A549 (cell line): ENCODE results near the gene RXRA. TPM values are rescaled to one million over a fixed set of nuclear protein-coding genes. Genes with fewer than 3 reads are reported as not detected.
A peak's percentile ranks its signal among the peaks of the same experiment; 100 is the strongest.

Experiments used
- ATAC-seq, 2 experiments: fragments of 200-7000 bp in 1 of 2; fragments of >200 bp in 1 of 2; cut with Nextera tagmentation in 1 of 2; cut with Tn5 transposase in 1 of 2; 3 replicates each; pipeline versions ENCODE4 v1.8.0 to v1.9.1; 2018 to 2020; ENCODE audit warnings: mild to moderate bottlenecking in 1 of 2, moderate library complexity in 1 of 2
- CTCF ChIA-PET: fragments of 300-600 bp; sonication (Branson Sonifier 250); formaldehyde crosslinking; extraction: SDS; loops from one replicate; lab custom pipeline; 2021; ENCODE audit warnings: antibody characterized with exemption, inconsistent platforms; lab: Yijun Ruan, JAX
- POLR2A ChIA-PET: fragments of 350-600 bp; formaldehyde crosslinking; extraction: SDS; loops from one replicate; lab custom pipeline; 2021; ENCODE audit warnings: antibody characterized with exemption, inconsistent platforms; lab: Yijun Ruan, JAX
- DNase-seq, 2 experiments: peaks; one replicate each; pipeline versions ENCODE4 v3.0.0 to v3.0.0-alpha.2; 2011 to 2016; ENCODE audit warnings: low read depth in 1 of 2, low spot score in 1 of 2
- FAIRE-seq: peaks from 2 replicates; lab custom pipeline; 2011; peaks lifted over from hg19 to GRCh38; lab: Jason Lieb, UNC
- H3K27ac ChIP-seq, 2 experiments: fragments of >200 bp; sonication (Bioruptor Twin); formaldehyde crosslinking; 3 replicates each; pipeline ENCODE4 v1.5.1; 2016 to 2017
- H3K4me1 ChIP-seq: fragments of >200 bp; sonication (Bioruptor Twin); formaldehyde crosslinking; 3 replicates; pipeline ENCODE4 v1.6.1; 2016
- H3K4me2 ChIP-seq: fragments of >200 bp; sonication (Bioruptor Twin); formaldehyde crosslinking; 3 replicates; pipeline ENCODE4 v1.6.1; 2016
- H3K4me3 ChIP-seq: fragments of >200 bp; sonication (Bioruptor Twin); formaldehyde crosslinking; 3 replicates; pipeline ENCODE4 v1.5.1; 2016
- H3K9me3 ChIP-seq: fragments of >200 bp; sonication (Bioruptor Twin); formaldehyde crosslinking; 3 replicates; pipeline ENCODE4 v1.6.1; 2016
- ATOH8 ChIP-seq: fragments of 250-450 bp; sonication (Bioruptor Pico); IDR thresholded peaks from 2 replicates; pipeline ENCODE4 v1.5.0; 2020; ENCODE audit warnings: low read depth, mild to moderate bottlenecking, moderate library complexity
- BHLHE40 ChIP-seq: IDR thresholded peaks from 2 replicates; pipeline ENCODE4 v1.6.1; 2012; ENCODE audit warnings: low read depth, low read length, inconsistent platforms
- CEBPB ChIP-seq, 2 experiments: fragments of >200 bp in 1 of 2; sonication (Bioruptor Twin) in 1 of 2; formaldehyde crosslinking in 1 of 2; IDR thresholded peaks; 2 replicates each; pipeline ENCODE4 v1.6.1; 2012 to 2016
- CHD2 ChIP-seq: fragments of 150-350 bp; IDR thresholded peaks from 2 replicates; pipeline ENCODE4 v1.6.1; 2014; ENCODE audit warnings: low read length; ENCODE audit not compliant: partially characterized antibody
- CHD4 ChIP-seq: fragments of 200-600 bp; sonication (generic); IDR thresholded peaks from 2 replicates; pipeline ENCODE4 v1.6.1; 2016; ENCODE audit warnings: antibody characterized with exemption, mild to moderate bottlenecking, borderline replicate concordance
- E2F6 ChIP-seq: IDR thresholded peaks from 2 replicates; pipeline ENCODE4 v1.6.1; 2012; ENCODE audit warnings: low read depth, borderline replicate concordance
- EHMT2 ChIP-seq: fragments of 200-600 bp; sonication (generic); IDR thresholded peaks from 2 replicates; pipeline ENCODE4 v1.6.1; 2016; ENCODE audit warnings: antibody characterized with exemption, low read depth, mild to moderate bottlenecking, moderate library complexity
- EP300 ChIP-seq, 2 experiments: fragments of >200 bp; sonication (Bioruptor Twin); formaldehyde crosslinking; IDR thresholded peaks; 2 replicates in 1 of 2; 3 replicates in 1 of 2; pipeline ENCODE4 v1.6.1; 2016 to 2017
- FOSL2 ChIP-seq, 2 experiments: fragments of 450-650 bp in 1 of 2; fragments of >200 bp in 1 of 2; sonication (Bioruptor Twin) in 1 of 2; formaldehyde crosslinking; IDR thresholded peaks; 2 replicates each; pipeline versions ENCODE4 v1.5.0 to v1.6.1; 2016 to 2020; ENCODE audit warnings: mild to moderate bottlenecking in 1 of 2, moderate library complexity in 1 of 2
- GATA3 ChIP-seq: IDR thresholded peaks from 2 replicates; pipeline ENCODE4 v1.6.1; 2012; ENCODE audit warnings: borderline replicate concordance
- HDAC2 ChIP-seq: fragments of 200-600 bp; sonication (generic); IDR thresholded peaks from 2 replicates; pipeline ENCODE4 v1.6.1; 2016
- HEYL ChIP-seq: fragments of 250-450 bp; sonication (Bioruptor Pico); IDR thresholded peaks from 2 replicates; pipeline ENCODE4 v1.8.0; 2021; ENCODE audit warnings: mild to moderate bottlenecking, moderate library complexity
- JUN ChIP-seq, 2 experiments: fragments of >200 bp; sonication (Bioruptor Twin); formaldehyde crosslinking; IDR thresholded peaks; 2 replicates in 1 of 2; 3 replicates in 1 of 2; pipeline ENCODE4 v1.6.1; 2016 to 2017
- JUNB ChIP-seq: fragments of >200 bp; sonication (Bioruptor Twin); formaldehyde crosslinking; IDR thresholded peaks from 2 replicates; pipeline ENCODE4 v1.6.1; 2016
- KDM5A ChIP-seq: fragments of 200-600 bp; sonication (generic); IDR thresholded peaks from 2 replicates; pipeline ENCODE4 v1.6.1; 2016; ENCODE audit warnings: antibody characterized with exemption, mild to moderate bottlenecking
- MAFK ChIP-seq: fragments of 450-650 bp; IDR thresholded peaks from 2 replicates; pipeline ENCODE4 v1.6.1; 2014; ENCODE audit not compliant: partially characterized antibody
- MYC ChIP-seq: IDR thresholded peaks from 2 replicates; pipeline ENCODE4 v1.6.1; 2012; ENCODE audit warnings: mild to moderate bottlenecking, inconsistent platforms, low read length, improper control_type of control experiment, borderline replicate concordance
- NFE2L2 ChIP-seq: fragments of 150-350 bp; conservative IDR thresholded peaks from 2 replicates; pipeline ENCODE4 v1.6.1; 2014; ENCODE audit warnings: low read length
- PBX3 ChIP-seq: IDR thresholded peaks from 2 replicates; pipeline ENCODE4 v1.6.1; 2012
- PHF8 ChIP-seq: fragments of 200-600 bp; sonication (generic); IDR thresholded peaks from 2 replicates; pipeline ENCODE4 v1.6.1; 2016; ENCODE audit warnings: low read depth, mild to moderate bottlenecking, antibody characterized with exemption, moderate library complexity, borderline replicate concordance
- POLR2A ChIP-seq: IDR thresholded peaks from 2 replicates; pipeline ENCODE4 v1.6.1; 2012; ENCODE audit warnings: mild to moderate bottlenecking, low read length
- RAD21 ChIP-seq, 2 experiments: fragments of >200 bp in 1 of 2; sonication (Bioruptor Twin) in 1 of 2; formaldehyde crosslinking in 1 of 2; IDR thresholded peaks in 1 of 2; conservative IDR thresholded peaks in 1 of 2; 2 replicates in 1 of 2; 3 replicates in 1 of 2; pipeline ENCODE4 v1.6.1; 2012 to 2018; ENCODE audit warnings: inconsistent platforms in 1 of 2
- RARB ChIP-seq: fragments of 250-450 bp; sonication (Bioruptor Pico); IDR thresholded peaks from 2 replicates; pipeline ENCODE4 v1.8.0; 2021; ENCODE audit warnings: mild to moderate bottlenecking, moderate library complexity
- RCOR1 ChIP-seq: fragments of 150-350 bp; IDR thresholded peaks from 2 replicates; pipeline ENCODE4 v1.6.1; 2014; ENCODE audit warnings: antibody characterized with exemption, low read length, low read depth
- RFX5 ChIP-seq: fragments of 450-650 bp; IDR thresholded peaks from 2 replicates; pipeline ENCODE4 v1.7.1; 2014; ENCODE audit warnings: antibody characterized with exemption, mild to moderate bottlenecking, moderate library complexity
- TFCP2L1 ChIP-seq: fragments of 250-450 bp; sonication (Bioruptor Pico); IDR thresholded peaks from 2 replicates; pipeline ENCODE4 v1.5.0; 2021; ENCODE audit warnings: mild to moderate bottlenecking
- USF2 ChIP-seq: fragments of 450-650 bp; IDR thresholded peaks from 2 replicates; pipeline ENCODE4 v1.6.1; 2014; ENCODE audit warnings: antibody characterized with exemption
- ZSCAN20 ChIP-seq: fragments of 250-450 bp; sonication (Bioruptor Pico); IDR thresholded peaks from 2 replicates; pipeline ENCODE4 v1.8.0; 2022; ENCODE audit warnings: mild to moderate bottlenecking, moderate library complexity
- WGBS: methylation state at CpG from one replicate; pipeline ENCODE4 v1.1.6; 2017; ENCODE audit errors: missing lambda C conversion rate; 5-methylcytosine and 5-hydroxymethylcytosine counted together
- polyA plus RNA-seq, 4 experiments: library from polyadenylated mRNA; depleted of rRNA in 3 of 4; stranded (reverse); fragments of >200 nt; fragmentation: RNase III in 1 of 4; extraction: RNeasy Plus Mini Kit Qiagen cat#74134 plus additional on column Dnase treatment in 1 of 4; gene quantifications; 2 replicates in 3 of 4; 3 replicates in 1 of 4; pipeline ENCODE4 v1.2.3, GENCODE V29; 2011 to 2017
- TF ChIP-seq, protein P1 (sequence below): IDR thresholded peaks from 2 replicates; pipeline ENCODE4 v1.6.1; 2012
- TF ChIP-seq, protein P2 (sequence below): fragments of >200 bp; sonication (Bioruptor Twin); formaldehyde crosslinking; IDR thresholded peaks from 2 replicates; pipeline ENCODE4 v1.6.1; 2016
- TF ChIP-seq, protein P3 (sequence below): fragments of 250-450 bp; sonication (Bioruptor Pico); IDR thresholded peaks from 2 replicates; pipeline ENCODE4 v1.5.0; 2021; ENCODE audit warnings: mild to moderate bottlenecking, moderate library complexity, borderline replicate concordance

RXRA gene
- polyA plus RNA-seq, 2 of the 4 experiments (the other 2 are of a cell fraction), result 6.6 to 23.9 TPM

DNA sequence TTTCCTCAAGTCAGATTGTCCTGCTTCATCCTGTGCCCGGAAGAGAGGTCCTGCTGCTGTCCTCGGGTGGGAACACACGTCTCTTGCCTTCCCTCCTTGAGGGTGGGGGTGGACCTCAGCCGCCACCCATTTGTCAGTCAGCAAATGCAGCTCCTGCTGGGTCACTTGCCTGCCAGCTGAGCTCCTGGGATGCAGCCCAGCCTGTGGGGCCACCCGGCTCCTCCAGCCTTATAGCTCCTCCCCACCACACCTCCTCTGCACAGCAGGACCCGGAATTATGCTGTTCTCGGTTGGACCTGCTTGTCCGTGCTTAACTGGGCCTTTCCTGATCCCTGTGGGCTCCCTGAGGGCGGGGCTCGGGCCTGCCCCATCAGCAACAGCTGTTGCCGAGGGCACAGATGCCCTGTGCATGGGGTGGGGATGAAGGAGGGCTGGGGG, 52.7 kb downstream of the RXRA start:
- TF ChIP-seq TFCP2L1 (CRISPR knock-in tag) (no peak), CEBPB (IDR thresholded peaks at IDR 0.05) (no peak), MAFK (peak; percentile 2), GATA3 (0 out of 2 replicates have a peak, but pooled peaks have one; percentile 28), BHLHE40 (no peak), KDM5A (no peak), RCOR1 (no peak), EP300 (IDR thresholded peaks at IDR 0.05) (no peak), NFE2L2 (no peak), CHD4 (no peak), ZSCAN20 (CRISPR knock-in tag) (no peak), PHF8 (no peak), JUNB (no peak), CHD2 (no peak), RFX5 (no peak), E2F6 (0 out of 2 replicates have a peak, but pooled peaks have one; percentile 51), EHMT2 (no peak), PBX3 (0 out of 2 replicates have a peak, but pooled peaks have one; percentile 59), HEYL (CRISPR knock-in tag) (no peak), JUN (IDR thresholded peaks at IDR 0.05) (peak in 1 of 2 experiments; percentile 31; a peak in 2 of 5 replicates), RAD21 (conservative IDR thresholded peaks at IDR 0.05 in 1 of 2, IDR thresholded peaks at IDR 0.05 in 1 of 2) (0 out of 5 replicates have a peak, but pooled peaks of 1 of the 2 experiments have one; percentile 17), MYC (no peak), FOSL2 (IDR thresholded peaks at IDR 0.05) (no peak), FOSL2 (CRISPR knock-in tag; IDR thresholded peaks at IDR 0.05) (no peak)
- TF ChIP-seq, protein P1, sequence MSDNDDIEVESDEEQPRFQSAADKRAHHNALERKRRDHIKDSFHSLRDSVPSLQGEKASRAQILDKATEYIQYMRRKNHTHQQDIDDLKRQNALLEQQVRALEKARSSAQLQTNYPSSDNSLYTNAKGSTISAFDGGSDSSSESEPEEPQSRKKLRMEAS, result peak; percentile 56; the same call in 1 of the 2 replicates
- TF ChIP-seq, all 56 proteins: peak for 7
- 0 out of 3 replicates have a peak overlapping the region, but pooled peaks have one; percentile 15 for H3K4me3 ChIP-seq
- ChIA-PET POLR2A (interaction anchor here (0.8 to 3.5 kb wide), 6 partner anchors 9 to 218 kb away, joined by 3 to 18 read pairs (median 4); no protein-coding TSS in a partner anchor), CTCF (interaction anchor here (1.4 to 5.0 kb wide), 9 partner anchors 10 to 208 kb away, joined by 3 to 32 read pairs (median 13); no protein-coding TSS in a partner anchor)
- DNase-seq (peak; percentile 74 to 85), FAIRE-seq (peak; percentile 97), ATAC-seq (peak; percentile 47 to 71)
- peaks cover 100% of the 10 kb centered on the region for H3K4me1 ChIP-seq
- peak overlapping the region; percentile 86 for H3K4me2 ChIP-seq
- 4% methylated on average over 7 of the region's 11 CpGs for WGBS
- H3K9me3 ChIP-seq, result no peaks in the 10 kb centered on the region
- H3K27ac ChIP-seq, result peak overlapping the region; percentile 93 to 97

GRCh38 chr9:134379831-134380365, 53.6 kb downstream of the RXRA start:
- WGBS, result 0% methylated on average over 1 of the region's 21 CpGs
- Histone ChIP-seq H3K4me1 (peaks cover 100% of the 10 kb centered on the region), H3K4me2 (peak overlapping the region; percentile 86), H3K4me3 (0 out of 3 replicates have a peak overlapping the region, but pooled peaks have one; percentile 15), H3K9me3 (no peaks in the 10 kb centered on the region), H3K27ac (peak overlapping the region; percentile 93 to 97)
- peak; percentile 77 to 94 for DNase-seq
- no peak for FAIRE-seq
- ATAC-seq, result peak; percentile 48 to 49
- ChIA-PET CTCF (interaction anchor here (1.2 to 5.0 kb wide), 11 partner anchors 10 to 209 kb away, joined by 3 to 32 read pairs (median 6); no protein-coding TSS in a partner anchor), POLR2A (interaction anchor here (0.7 to 3.5 kb wide), 4 partner anchors 13 to 219 kb away, joined by 3 to 18 read pairs (median 6); no protein-coding TSS in a partner anchor)
- TF ChIP-seq RCOR1 (no peak), USF2 (no peak), POLR2A (no peak), RARB (no peak), ATOH8 (CRISPR knock-in tag) (peak; percentile 82), KDM5A (no peak), HDAC2 (no peak), ZSCAN20 (CRISPR knock-in tag) (no peak), EP300 (IDR thresholded peaks at IDR 0.05) (peak; percentile 68 to 87; a peak in 3 of 5 replicates)
- TF ChIP-seq, protein P2, sequence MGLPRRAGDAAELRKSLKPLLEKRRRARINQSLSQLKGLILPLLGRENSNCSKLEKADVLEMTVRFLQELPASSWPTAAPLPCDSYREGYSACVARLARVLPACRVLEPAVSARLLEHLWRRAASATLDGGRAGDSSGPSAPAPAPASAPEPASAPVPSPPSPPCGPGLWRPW, result no peak
- TF ChIP-seq, protein P3, sequence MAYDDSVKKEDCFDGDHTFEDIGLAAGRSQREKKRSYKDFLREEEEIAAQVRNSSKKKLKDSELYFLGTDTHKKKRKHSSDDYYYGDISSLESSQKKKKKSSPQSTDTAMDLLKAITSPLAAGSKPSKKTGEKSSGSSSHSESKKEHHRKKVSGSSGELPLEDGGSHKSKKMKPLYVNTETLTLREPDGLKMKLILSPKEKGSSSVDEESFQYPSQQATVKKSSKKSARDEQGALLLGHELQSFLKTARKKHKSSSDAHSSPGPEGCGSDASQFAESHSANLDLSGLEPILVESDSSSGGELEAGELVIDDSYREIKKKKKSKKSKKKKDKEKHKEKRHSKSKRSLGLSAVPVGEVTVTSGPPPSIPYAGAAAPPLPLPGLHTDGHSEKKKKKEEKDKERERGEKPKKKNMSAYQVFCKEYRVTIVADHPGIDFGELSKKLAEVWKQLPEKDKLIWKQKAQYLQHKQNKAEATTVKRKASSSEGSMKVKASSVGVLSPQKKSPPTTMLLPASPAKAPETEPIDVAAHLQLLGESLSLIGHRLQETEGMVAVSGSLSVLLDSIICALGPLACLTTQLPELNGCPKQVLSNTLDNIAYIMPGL (CRISPR knock-in tag), result no peak
